Upper lobe of left lung (tissue), 4 donors: ENCODE results near the gene MAB21L3.

Source experiments
- CTCF ChIP-seq, 6 experiments: fragments of 450-650 bp in 4 of 6; fragments of 200-600 bp in 2 of 6; sonication (generic) in 2 of 6; IDR thresholded peaks; one replicate each; pipeline ENCODE4 v1.5.1; 2016 to 2019; ENCODE audit warnings: antibody characterized with exemption in 6 of 6
- POLR2A ChIP-seq, 4 donors: fragments of 450-650 bp; IDR thresholded peaks; one replicate each; pipeline ENCODE4 v1.5.1; 2016 to 2017; ENCODE audit warnings: antibody characterized with exemption in 4 of 4, mild to moderate bottlenecking in 2 of 4

DNA sequence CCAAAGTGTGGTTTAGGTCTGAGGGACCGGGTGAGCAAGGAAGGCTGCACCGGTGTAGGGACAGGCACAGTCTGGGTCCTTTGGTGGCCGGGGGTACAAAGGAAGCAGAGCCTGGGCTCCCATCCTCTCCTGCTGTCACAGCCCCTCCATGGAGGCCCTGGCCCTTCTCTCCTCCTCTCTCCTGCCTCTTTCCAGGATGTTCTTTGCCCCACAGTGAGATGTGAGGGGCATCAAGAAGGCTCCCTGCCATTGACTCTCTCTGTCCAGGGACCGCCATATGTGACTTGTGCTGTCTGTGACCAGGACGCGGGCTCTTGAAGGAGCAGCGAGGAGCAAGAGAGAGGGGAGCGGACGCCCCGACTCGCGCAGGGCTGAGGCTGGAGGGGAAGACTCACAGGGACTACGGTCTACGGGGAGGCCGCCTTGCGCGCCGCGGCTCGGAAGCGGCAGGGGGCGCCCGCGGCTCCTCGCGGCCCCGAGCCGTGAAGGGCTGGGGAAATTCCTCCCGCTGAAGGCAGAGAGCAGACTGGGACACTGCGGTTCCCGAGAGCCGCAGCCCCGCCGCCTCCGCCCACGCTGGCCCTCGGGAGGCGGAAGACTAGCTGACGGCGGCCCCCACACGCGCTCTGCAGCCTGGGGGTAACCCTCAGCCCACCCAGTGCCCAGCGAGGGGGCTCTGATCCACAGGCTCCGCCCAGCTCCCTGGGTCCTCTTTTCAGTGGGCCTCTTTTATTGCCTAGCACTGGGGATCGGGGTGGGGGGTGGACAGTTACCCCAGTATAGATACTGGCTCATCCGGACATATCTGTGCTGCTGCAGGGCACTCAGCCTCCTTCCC, 40.8 kb downstream of the MAB21L3 start:
- TF ChIP-seq CTCF (IDR thresholded peaks at IDR 0.05) (peak; percentile 88 to 98 (median 96)), POLR2A (IDR thresholded peaks at IDR 0.05) (no peak)
